Stomach (tissue), 4 donors: Measurements from ENCODE around the gene NWD2.

Experiments
- EP300 ChIP-seq: sonication (generic); formaldehyde crosslinking; IDR thresholded peaks from one replicate; pipeline ENCODE4 v1.6.1; 2017; ENCODE audit warnings: antibody characterized with exemption
- POLR2A ChIP-seq, 4 donors: fragments of 450-650 bp; IDR thresholded peaks; one replicate each; pipeline ENCODE4 v1.6.1; 2016; ENCODE audit warnings: antibody characterized with exemption in 4 of 4, control low read depth in 2 of 4, mild to moderate bottlenecking in 1 of 4, moderate library complexity in 1 of 4
- POLR2AphosphoS5 ChIP-seq, 3 donors: sonication (generic); formaldehyde crosslinking; IDR thresholded peaks; one replicate each; pipeline ENCODE4 v1.6.1; 2016; ENCODE audit warnings: antibody characterized with exemption in 3 of 3
- TF ChIP-seq, protein P1 (sequence below), 7 experiments: fragments of 450-650 bp in 4 of 7; fragments of 200-600 bp in 3 of 7; sonication (generic) in 3 of 7; IDR thresholded peaks; one replicate each; pipeline ENCODE4 v1.5.1; 2016 to 2019; ENCODE audit warnings: antibody characterized with exemption in 7 of 7, control low read depth in 2 of 7, mild to moderate bottlenecking in 1 of 7

DNA sequence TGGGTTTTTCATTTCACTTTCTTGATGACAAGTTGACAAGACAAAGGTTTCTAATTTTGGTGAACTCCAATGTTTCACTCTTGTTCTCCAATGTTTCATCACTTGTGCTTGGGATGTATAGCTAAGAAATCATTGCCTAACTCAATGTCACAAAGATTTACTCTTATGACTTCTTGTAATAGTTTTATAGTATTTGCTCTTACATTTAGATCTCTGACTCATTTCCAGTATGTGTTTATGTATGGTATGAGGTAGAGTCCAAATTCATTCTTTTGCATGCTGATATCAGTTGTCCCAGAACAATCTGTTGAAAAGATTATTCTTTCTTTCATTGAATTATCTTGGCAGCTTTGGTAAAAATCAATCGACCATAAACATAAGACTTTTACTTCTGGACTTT, 12.2 kb upstream of the NWD2 start:
- no peak for TF ChIP-seq EP300
- TF ChIP-seq, protein P1, sequence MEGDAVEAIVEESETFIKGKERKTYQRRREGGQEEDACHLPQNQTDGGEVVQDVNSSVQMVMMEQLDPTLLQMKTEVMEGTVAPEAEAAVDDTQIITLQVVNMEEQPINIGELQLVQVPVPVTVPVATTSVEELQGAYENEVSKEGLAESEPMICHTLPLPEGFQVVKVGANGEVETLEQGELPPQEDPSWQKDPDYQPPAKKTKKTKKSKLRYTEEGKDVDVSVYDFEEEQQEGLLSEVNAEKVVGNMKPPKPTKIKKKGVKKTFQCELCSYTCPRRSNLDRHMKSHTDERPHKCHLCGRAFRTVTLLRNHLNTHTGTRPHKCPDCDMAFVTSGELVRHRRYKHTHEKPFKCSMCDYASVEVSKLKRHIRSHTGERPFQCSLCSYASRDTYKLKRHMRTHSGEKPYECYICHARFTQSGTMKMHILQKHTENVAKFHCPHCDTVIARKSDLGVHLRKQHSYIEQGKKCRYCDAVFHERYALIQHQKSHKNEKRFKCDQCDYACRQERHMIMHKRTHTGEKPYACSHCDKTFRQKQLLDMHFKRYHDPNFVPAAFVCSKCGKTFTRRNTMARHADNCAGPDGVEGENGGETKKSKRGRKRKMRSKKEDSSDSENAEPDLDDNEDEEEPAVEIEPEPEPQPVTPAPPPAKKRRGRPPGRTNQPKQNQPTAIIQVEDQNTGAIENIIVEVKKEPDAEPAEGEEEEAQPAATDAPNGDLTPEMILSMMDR (IDR thresholded peaks at IDR 0.05), result no peak
- TF ChIP-seq POLR2A (IDR thresholded peaks at IDR 0.05), result no peak
- no peak for TF ChIP-seq POLR2AphosphoS5 (IDR thresholded peaks at IDR 0.05)
